ENCODE measurements around the gene RBFA.

Gene RBFA

DNA sequence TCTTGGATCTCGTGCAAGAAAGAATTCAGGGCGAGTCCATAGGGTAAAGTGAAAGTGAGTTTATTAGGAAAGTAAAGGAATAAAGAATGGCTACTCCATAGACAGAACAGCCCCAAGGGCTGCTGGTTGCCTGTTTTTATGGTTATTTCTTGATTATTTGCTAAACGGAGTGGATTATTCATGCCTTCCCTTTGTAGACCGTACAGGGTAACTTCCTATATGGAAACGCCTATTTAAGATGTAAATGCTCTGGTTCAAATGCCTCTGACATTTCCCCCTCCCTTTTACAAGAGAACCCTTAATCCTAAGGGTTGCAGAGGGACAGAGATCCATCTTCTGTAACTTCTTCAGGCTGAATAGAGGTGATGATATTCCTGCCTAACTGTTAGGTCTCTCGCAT is 25.7 kb downstream of the RBFA start:
- H3K9me3 ChIP-seq (ENCODE audit: insufficient read depth, low read length), result peaks cover 42% of the 10 kb centered on the region
- peaks cover 3% of the 10 kb centered on the region for H3K36me3 ChIP-seq (ENCODE audit: insufficient read depth, insufficient read length, low read length)
- no peaks in the 10 kb centered on the region for H3K4me1 ChIP-seq (ENCODE audit: insufficient read depth, insufficient read length)
- TF ChIP-seq SUZ12 (IDR thresholded peaks at IDR 0.05; ENCODE audit: extremely low read depth, insufficient read depth, insufficient read length) (no peak), ZNF274 (IDR thresholded peaks at IDR 0.05; ENCODE audit: low read depth, low read length) (no peak), YY1 (IDR thresholded peaks at IDR 0.05; ENCODE audit: insufficient read depth, insufficient read length) (no peak)
- no peak for DNase-seq (ENCODE audit: low read depth, low spot score)
- no peaks in the 10 kb centered on the region for H3K27me3 ChIP-seq (ENCODE audit: insufficient read depth, insufficient read length)
- H3K4me3 ChIP-seq (ENCODE audit: insufficient read length, low read depth), result no peak overlapping the region
- no peak overlapping the region for H3K9ac ChIP-seq (ENCODE audit: insufficient read length, low read depth)

GRCh38 chr18:80065705-80066104 is 31.5 kb downstream of the RBFA start:
- Histone ChIP-seq H3K4me1 (ENCODE audit: insufficient read depth, insufficient read length) (peaks cover 5% of the 10 kb centered on the region), H3K27me3 (ENCODE audit: insufficient read depth, insufficient read length) (no peaks in the 10 kb centered on the region), H3K9me3 (ENCODE audit: insufficient read depth, low read length) (peaks cover 16% of the 10 kb centered on the region; the same call in 1 of the 2 replicates), H3K9ac (ENCODE audit: insufficient read length, low read depth) (no peak overlapping the region), H3K36me3 (ENCODE audit: insufficient read depth, insufficient read length, low read length) (no peaks in the 10 kb centered on the region), H3K4me3 (ENCODE audit: insufficient read length, low read depth) (no peak overlapping the region)
- TF ChIP-seq SUZ12 (IDR thresholded peaks at IDR 0.05; ENCODE audit: extremely low read depth, insufficient read depth, insufficient read length), result no peak
- no peak for TF ChIP-seq YY1 (IDR thresholded peaks at IDR 0.05; ENCODE audit: insufficient read depth, insufficient read length)
- no peak for TF ChIP-seq ZNF274 (IDR thresholded peaks at IDR 0.05; ENCODE audit: low read depth, low read length)
- DNase-seq (ENCODE audit: low read depth, low spot score), result no peak

GRCh38 chr18:80067321-80067720 is 33.1 kb downstream of the RBFA start:
- Histone ChIP-seq H3K4me3 (ENCODE audit: insufficient read length, low read depth) (no peak overlapping the region), H3K36me3 (ENCODE audit: insufficient read depth, insufficient read length, low read length) (no peaks in the 10 kb centered on the region), H3K27me3 (ENCODE audit: insufficient read depth, insufficient read length) (no peaks in the 10 kb centered on the region), H3K9me3 (ENCODE audit: insufficient read depth, low read length) (peaks cover 5% of the 10 kb centered on the region; the same call in 1 of the 2 replicates), H3K4me1 (ENCODE audit: insufficient read depth, insufficient read length) (peaks cover 5% of the 10 kb centered on the region), H3K9ac (ENCODE audit: insufficient read length, low read depth) (no peak overlapping the region)
- no peak for DNase-seq (ENCODE audit: low read depth, low spot score)
- TF ChIP-seq SUZ12 (IDR thresholded peaks at IDR 0.05; ENCODE audit: extremely low read depth, insufficient read depth, insufficient read length) (no peak), ZNF274 (IDR thresholded peaks at IDR 0.05; ENCODE audit: low read depth, low read length) (no peak), YY1 (IDR thresholded peaks at IDR 0.05; ENCODE audit: insufficient read depth, insufficient read length) (no peak)

DNA sequence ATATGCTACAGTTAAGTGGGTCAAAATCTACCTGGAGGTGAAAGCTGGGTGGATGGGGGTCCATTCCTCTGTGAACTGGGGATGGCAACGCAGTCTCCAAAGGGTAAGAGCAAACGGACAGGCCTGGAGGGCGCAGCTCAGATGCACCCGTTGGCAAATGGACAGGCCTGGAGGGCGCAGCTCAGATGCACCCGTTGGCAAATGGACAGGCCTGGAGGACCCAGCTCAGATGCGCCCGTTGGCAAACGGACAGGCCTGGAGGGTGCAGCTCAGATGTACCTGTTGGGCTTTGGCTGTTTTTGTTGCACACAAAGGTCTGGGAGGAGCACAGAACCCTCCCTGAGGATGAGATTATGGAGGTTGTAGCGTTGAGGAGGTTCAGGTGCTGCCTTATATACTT is 33.7 kb downstream of the RBFA start:
- no peak for DNase-seq (ENCODE audit: low read depth, low spot score)
- no peak overlapping the region for H3K9ac ChIP-seq (ENCODE audit: insufficient read length, low read depth)
- no peak overlapping the region for H3K4me3 ChIP-seq (ENCODE audit: insufficient read length, low read depth)
- H3K9me3 ChIP-seq (ENCODE audit: insufficient read depth, low read length), result no peaks in the 10 kb centered on the region
- no peak for TF ChIP-seq YY1 (IDR thresholded peaks at IDR 0.05; ENCODE audit: insufficient read depth, insufficient read length)
- no peak for TF ChIP-seq ZNF274 (IDR thresholded peaks at IDR 0.05; ENCODE audit: low read depth, low read length)
- no peaks in the 10 kb centered on the region for H3K27me3 ChIP-seq (ENCODE audit: insufficient read depth, insufficient read length)
- H3K4me1 ChIP-seq (ENCODE audit: insufficient read depth, insufficient read length), result peaks cover 5% of the 10 kb centered on the region
- H3K36me3 ChIP-seq (ENCODE audit: insufficient read depth, insufficient read length, low read length), result no peaks in the 10 kb centered on the region

- Histone ChIP-seq H3K4me3 (ENCODE audit: insufficient read length, low read depth) (no peak overlapping the region), H3K9ac (ENCODE audit: insufficient read length, low read depth) (no peak overlapping the region), H3K27me3 (ENCODE audit: insufficient read depth, insufficient read length) (no peaks in the 10 kb centered on the region), H3K36me3 (ENCODE audit: insufficient read depth, insufficient read length, low read length) (no peaks in the 10 kb centered on the region), H3K9me3 (ENCODE audit: insufficient read depth, low read length) (no peaks in the 10 kb centered on the region), H3K4me1 (ENCODE audit: insufficient read depth, insufficient read length) (peaks cover 5% of the 10 kb centered on the region)
- DNase-seq (ENCODE audit: low read depth, low spot score), result no peak
- TF ChIP-seq YY1 (IDR thresholded peaks at IDR 0.05; ENCODE audit: insufficient read depth, insufficient read length), result no peak
- TF ChIP-seq SUZ12 (IDR thresholded peaks at IDR 0.05; ENCODE audit: extremely low read depth, insufficient read depth, insufficient read length), result no peak
- no peak for TF ChIP-seq ZNF274 (IDR thresholded peaks at IDR 0.05; ENCODE audit: low read depth, low read length)
Observed at GRCh38 chr18:80068571-80069272, 34.5 kb downstream of the RBFA start.

GRCh38 chr18:80070825-80071224 is 36.6 kb downstream of the RBFA start:
- no peak for TF ChIP-seq ZNF274 (IDR thresholded peaks at IDR 0.05; ENCODE audit: low read depth, low read length)
- peaks cover 5% of the 10 kb centered on the region for H3K4me1 ChIP-seq (ENCODE audit: insufficient read depth, insufficient read length)
- no peak overlapping the region for H3K9ac ChIP-seq (ENCODE audit: insufficient read length, low read depth)

DNA sequence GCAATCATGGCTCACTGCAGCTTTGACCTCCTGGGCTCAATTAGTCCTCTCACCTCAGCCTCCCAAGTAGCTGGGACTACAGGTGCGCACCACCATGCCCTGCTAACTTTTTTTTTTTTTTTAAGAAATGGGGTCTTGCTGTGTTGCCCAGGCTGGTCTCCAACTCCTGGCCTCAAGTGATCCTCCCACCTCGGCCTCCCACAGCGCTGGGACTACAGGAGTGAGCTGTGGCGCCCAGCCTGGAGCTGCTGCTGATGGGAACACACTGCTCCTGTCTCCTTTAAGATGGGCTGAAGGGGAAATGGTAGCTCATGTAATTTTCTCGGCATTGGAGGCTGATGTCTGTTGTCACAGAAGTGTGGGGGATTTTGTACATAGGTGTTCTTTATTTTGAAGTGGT is 39.9 kb downstream of the RBFA start:
- no peak for DNase-seq (ENCODE audit: low read depth, low spot score)
- no peaks in the 10 kb centered on the region for H3K27me3 ChIP-seq (ENCODE audit: insufficient read depth, insufficient read length)
- H3K9me3 ChIP-seq (ENCODE audit: insufficient read depth, low read length), result 0 out of 2 replicates have a peak, but pooled peaks cover 5% of the 10 kb centered on the region
- H3K9ac ChIP-seq (ENCODE audit: insufficient read length, low read depth), result no peak overlapping the region
- no peak overlapping the region for H3K4me3 ChIP-seq (ENCODE audit: insufficient read length, low read depth)
- H3K4me1 ChIP-seq (ENCODE audit: insufficient read depth, insufficient read length), result peaks cover 3% of the 10 kb centered on the region
- no peak for TF ChIP-seq ZNF274 (IDR thresholded peaks at IDR 0.05; ENCODE audit: low read depth, low read length)
- TF ChIP-seq SUZ12 (IDR thresholded peaks at IDR 0.05; ENCODE audit: extremely low read depth, insufficient read depth, insufficient read length), result no peak
- no peak for TF ChIP-seq YY1 (IDR thresholded peaks at IDR 0.05; ENCODE audit: insufficient read depth, insufficient read length)
- H3K36me3 ChIP-seq (ENCODE audit: insufficient read depth, insufficient read length, low read length), result peaks cover 3% of the 10 kb centered on the region

More at GRCh38 chr18:80070825-80071224, 36.6 kb downstream of the RBFA start:
- DNase-seq (ENCODE audit: low read depth, low spot score), result no peak
- no peaks in the 10 kb centered on the region for H3K27me3 ChIP-seq (ENCODE audit: insufficient read depth, insufficient read length)
- no peaks in the 10 kb centered on the region for H3K9me3 ChIP-seq (ENCODE audit: insufficient read depth, low read length)
- H3K4me3 ChIP-seq (ENCODE audit: insufficient read length, low read depth), result no peak overlapping the region
- H3K36me3 ChIP-seq (ENCODE audit: insufficient read depth, insufficient read length, low read length), result no peaks in the 10 kb centered on the region

Measured in NT2/D1 (cell line).